Natural killer cell (primary cell): ENCODE measurements around the gene CUL2. TPM values are rescaled to one million over a fixed set of nuclear protein-coding genes. Genes with fewer than 3 reads are reported as not detected.
A peak's percentile ranks its signal among the peaks of the same experiment; 100 is the strongest.
"Not testable (repeated sequence)": the region's sequence is repeated elsewhere in the genome, so short reads cannot be mapped to it uniquely, and the experiment has no call there.

Experiments used
- ATAC-seq, 3 donors: fragments of 150-1000 bp in 2 of 3; fragments of 200-7000 bp in 1 of 3; cut with Tn5 transposase; 1 replicate in 1 of 3; 2 replicates in 2 of 3; pipeline ENCODE4 v1.10.0; 2021; ENCODE audit warnings: mild to moderate bottlenecking in 2 of 3, moderate library complexity in 2 of 3
- DNase-seq, 2 donors: peaks; one replicate each; pipeline versions ENCODE4 v3.0.0 to v3.0.0-alpha.2; 2013 to 2021; ENCODE audit warnings: mixed read lengths in 1 of 2
- H3K27ac ChIP-seq: one replicate; pipeline ENCODE4 v1.5.1; 2013; ENCODE audit warnings: mild to moderate bottlenecking, low read length
- H3K27me3 ChIP-seq: one replicate; pipeline ENCODE4 v1.6.1; 2013; ENCODE audit warnings: low read length; ENCODE audit not compliant: control insufficient read depth, insufficient read depth
- H3K36me3 ChIP-seq: one replicate; pipeline ENCODE4 v1.6.1; 2013; ENCODE audit warnings: low read length; ENCODE audit not compliant: control insufficient read depth, insufficient read depth
- H3K4me1 ChIP-seq: one replicate; pipeline ENCODE4 v1.6.1; 2013; ENCODE audit warnings: low read length; ENCODE audit not compliant: control insufficient read depth, insufficient read depth
- H3K4me3 ChIP-seq: one replicate; pipeline ENCODE4 v1.5.1; 2013; ENCODE audit warnings: low read length
- H3K9me3 ChIP-seq: one replicate; pipeline ENCODE4 v1.6.1; 2013; ENCODE audit warnings: low read length; ENCODE audit not compliant: control insufficient read depth, insufficient read depth
- H3K27ac Mint-ChIP-seq, 2 donors: one replicate each; pipeline ENCODE4 v1.8.0; 2022; ENCODE audit warnings: mild to moderate bottlenecking in 2 of 2, mixed read lengths in 2 of 2, moderate library complexity in 1 of 2
- H3K27me3 Mint-ChIP-seq, 2 donors: one replicate each; pipeline ENCODE4 v1.8.0; 2022; ENCODE audit warnings: low read depth in 2 of 2, mixed read lengths in 2 of 2
- H3K36me3 Mint-ChIP-seq: one replicate; pipeline ENCODE4 v1.8.0; 2022; ENCODE audit warnings: mixed read lengths
- H3K4me1 Mint-ChIP-seq, 2 donors: one replicate each; pipeline ENCODE4 v1.8.0; 2022; ENCODE audit warnings: mixed read lengths in 2 of 2
- H3K4me3 Mint-ChIP-seq: one replicate; pipeline ENCODE4 v1.8.0; 2022; ENCODE audit warnings: mild to moderate bottlenecking, moderate library complexity, mixed read lengths
- H3K9me3 Mint-ChIP-seq, 2 donors: one replicate each; pipeline ENCODE4 v1.8.0; 2022; ENCODE audit warnings: mixed read lengths in 2 of 2
- CTCF ChIP-seq: fragments of 200-600 bp; IDR thresholded peaks from one replicate; pipeline ENCODE4 v1.8.0; 2022; ENCODE audit warnings: antibody characterized with exemption
- WGBS: methylation state at CpG from one replicate; pipeline ENCODE4 v1.1.7; 2013; ENCODE audit warnings: missing lambda C conversion rate; ENCODE audit not compliant: insufficient coverage; 5-methylcytosine and 5-hydroxymethylcytosine counted together
- intact Hi-C: fragments of 100-400 bp; cut with micrococcal nuclease; formaldehyde crosslinking; loops from one replicate; pipeline ENCODE4 v1.14.2; 2022
- total RNA-seq, 4 donors: library from RNA; stranded (reverse); fragments of 120-200 nt in 1 of 4; gene quantifications; one replicate each; pipeline versions ENCODE4 v1.2.3 to v1.2.4, GENCODE V29; 2013 to 2022

The CUL2 gene
- total RNA-seq, 3 donors from 2014 or later (not counting 1 experiment from before 2014, with no cell fraction given): 33.5 to 41.6 (median 41.3) TPM

GRCh38 chr10:35050568-35050967, 39.6 kb downstream of the CUL2 start:
- intact Hi-C loops: no loop called here
- Histone ChIP-seq H3K4me1 (no peaks in the 10 kb centered on the region), H3K27ac (no peak overlapping the region), H3K9me3 (no peaks in the 10 kb centered on the region), H3K27me3 (no peaks in the 10 kb centered on the region), H3K36me3 (peaks cover 38% of the 10 kb centered on the region), H3K4me3 (no peak overlapping the region)
- no peak for DNase-seq
- ATAC-seq: no peak
- Mint-ChIP-seq H3K36me3 (peaks cover 32% of the 10 kb centered on the region), H3K4me3 (no peak overlapping the region), H3K4me1 (peaks cover 20 to 32% of the 10 kb centered on the region in 2 donors), H3K9me3 (no peaks in the 10 kb centered on the region), H3K27ac (no peak overlapping the region), H3K27me3 (no peaks in the 10 kb centered on the region)
- no peak for TF ChIP-seq CTCF

GRCh38 chr10:35046074-35046473, 44.1 kb downstream of the CUL2 start:
- Histone ChIP-seq H3K4me3 (no peak overlapping the region), H3K27me3 (no peaks in the 10 kb centered on the region), H3K4me1 (no peaks in the 10 kb centered on the region), H3K27ac (no peak overlapping the region), H3K36me3 (peaks cover 48% of the 10 kb centered on the region), H3K9me3 (no peaks in the 10 kb centered on the region)
- DNase-seq (no peak), ATAC-seq (peak; percentile 24 to 73 (median 58))
- Mint-ChIP-seq H3K27ac (peak overlapping the region; percentile 76 to 78), H3K4me3 (no peak overlapping the region), H3K36me3 (peaks cover 15% of the 10 kb centered on the region), H3K4me1 (peaks cover 19 to 26% of the 10 kb centered on the region in 2 donors), H3K9me3 (no peaks in the 10 kb centered on the region), H3K27me3 (no peaks in the 10 kb centered on the region)
- intact Hi-C loops: no loop called here
- no peak for TF ChIP-seq CTCF
- WGBS: 79% methylated on average over 2 of the region's 2 CpGs

- H3K4me3 ChIP-seq, H3K4me3 Mint-ChIP-seq, H3K4me1 ChIP-seq, H3K27me3 Mint-ChIP-seq, H3K27ac Mint-ChIP-seq, H3K27me3 ChIP-seq, H3K9me3 Mint-ChIP-seq, H3K9me3 ChIP-seq, H3K27ac ChIP-seq, DNase-seq, intact Hi-C loops, ATAC-seq: not testable (repeated sequence)
- peaks cover 45% of the 10 kb centered on the region for H3K36me3 ChIP-seq
- 96% methylated on average over 5 of the region's 6 CpGs for WGBS
- Mint-ChIP-seq H3K4me1 (peaks cover 15 to 22% of the 10 kb centered on the region in 2 donors), H3K36me3 (peaks cover 15% of the 10 kb centered on the region)
Observed at GRCh38 chr10:35045275-35045674, 44.9 kb downstream of the CUL2 start.

GRCh38 chr10:35043796-35044344, 46.3 kb downstream of the CUL2 start:
- H3K27me3 ChIP-seq: no peaks in the 10 kb centered on the region
- ATAC-seq (no peak), DNase-seq (no peak)
- H3K4me3 Mint-ChIP-seq: no peak overlapping the region
- peaks cover 14 to 15% of the 10 kb centered on the region in 2 donors for H3K4me1 Mint-ChIP-seq
- no peaks in the 10 kb centered on the region for H3K9me3 Mint-ChIP-seq
- no peak overlapping the region for H3K27ac Mint-ChIP-seq
- peaks cover 8% of the 10 kb centered on the region for H3K36me3 Mint-ChIP-seq
- TF ChIP-seq CTCF: no peak
- no peak overlapping the region for H3K4me3 ChIP-seq
- 91% methylated on average over 4 of the region's 4 CpGs for WGBS
- no peaks in the 10 kb centered on the region for H3K9me3 ChIP-seq
- intact Hi-C loops: no loop called here
- no peaks in the 10 kb centered on the region for H3K27me3 Mint-ChIP-seq
- peaks cover 44% of the 10 kb centered on the region for H3K36me3 ChIP-seq
- no peaks in the 10 kb centered on the region for H3K4me1 ChIP-seq
- H3K27ac ChIP-seq: no peak overlapping the region
